ENCODE results near the gene ARHGAP19. TPM values are rescaled to one million over a fixed set of nuclear protein-coding genes. Genes with fewer than 3 reads are reported as not detected.

Gene ARHGAP19
- polyA plus RNA-seq, 3 donors = 8.3 to 10.6 (median 10.2) TPM

DNA sequence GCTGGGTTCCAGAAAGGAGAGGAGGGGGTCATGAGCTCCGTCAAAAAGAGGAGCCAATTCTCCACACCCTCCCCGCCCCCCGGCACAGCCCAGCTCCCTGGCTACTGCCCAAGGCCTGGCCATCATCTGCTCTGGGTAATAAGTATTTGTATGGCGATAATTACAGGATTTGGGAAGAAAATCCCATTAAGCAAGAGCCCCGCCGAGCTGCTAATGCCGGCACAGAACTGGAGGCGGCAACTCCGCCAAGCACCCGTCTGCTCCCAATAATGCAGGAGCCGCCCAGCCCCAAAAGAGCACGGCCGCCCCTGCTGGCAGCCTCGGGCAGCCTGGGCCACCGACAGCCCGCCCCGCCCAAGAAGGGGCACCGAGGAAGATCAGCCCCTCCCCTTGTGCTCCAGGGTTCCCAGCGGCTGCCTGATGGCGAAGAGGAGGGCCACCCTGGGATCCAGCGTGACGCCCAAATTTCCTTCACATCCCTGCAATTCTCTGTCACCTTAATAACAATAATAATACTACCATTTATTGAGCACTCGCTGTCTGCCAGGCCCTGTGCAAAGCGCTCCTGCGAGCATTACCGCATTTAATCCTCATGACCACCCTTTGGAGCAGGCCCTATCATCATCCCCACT, 112.6 kb downstream of the ARHGAP19 start:
- TF ChIP-seq, protein P1, sequence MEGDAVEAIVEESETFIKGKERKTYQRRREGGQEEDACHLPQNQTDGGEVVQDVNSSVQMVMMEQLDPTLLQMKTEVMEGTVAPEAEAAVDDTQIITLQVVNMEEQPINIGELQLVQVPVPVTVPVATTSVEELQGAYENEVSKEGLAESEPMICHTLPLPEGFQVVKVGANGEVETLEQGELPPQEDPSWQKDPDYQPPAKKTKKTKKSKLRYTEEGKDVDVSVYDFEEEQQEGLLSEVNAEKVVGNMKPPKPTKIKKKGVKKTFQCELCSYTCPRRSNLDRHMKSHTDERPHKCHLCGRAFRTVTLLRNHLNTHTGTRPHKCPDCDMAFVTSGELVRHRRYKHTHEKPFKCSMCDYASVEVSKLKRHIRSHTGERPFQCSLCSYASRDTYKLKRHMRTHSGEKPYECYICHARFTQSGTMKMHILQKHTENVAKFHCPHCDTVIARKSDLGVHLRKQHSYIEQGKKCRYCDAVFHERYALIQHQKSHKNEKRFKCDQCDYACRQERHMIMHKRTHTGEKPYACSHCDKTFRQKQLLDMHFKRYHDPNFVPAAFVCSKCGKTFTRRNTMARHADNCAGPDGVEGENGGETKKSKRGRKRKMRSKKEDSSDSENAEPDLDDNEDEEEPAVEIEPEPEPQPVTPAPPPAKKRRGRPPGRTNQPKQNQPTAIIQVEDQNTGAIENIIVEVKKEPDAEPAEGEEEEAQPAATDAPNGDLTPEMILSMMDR (IDR thresholded peaks at IDR 0.05) = no peak
- Mint-ChIP-seq H3K9me3 (peaks cover 0 to 6% (median 0%) of the 10 kb centered on the region in 7 donors), H3K27me3 (ENCODE audit: low read depth in 3 of 3) (peaks cover 29 to 46% (median 43%) of the 10 kb centered on the region in 3 donors), H3K4me3 (peak overlapping the region in 1 of 2 donors; percentile 60), H3K4me1 (no peaks in the 10 kb centered on the region), H3K36me3 (peaks cover 0 to 3% of the 10 kb centered on the region in 2 donors), H3K27ac (no peak overlapping the region)
- Histone ChIP-seq H3K4me3 (replicated peaks in 1 of 3; ENCODE audit: low read depth in 2 of 3, low read length in 3 of 3) (no peak overlapping the region), H2AFZ (ENCODE audit: insufficient read depth, low read depth, low read length, poor library complexity, severe bottlenecking) (no peak overlapping the region), H3K4me1 (ENCODE audit: control insufficient read depth in 1 of 2, insufficient read depth in 2 of 2, low read length in 2 of 2) (no peaks in the 10 kb centered on the region), H3K27me3 (ENCODE audit: control insufficient read depth in 2 of 2, insufficient read depth in 2 of 2, low read length in 2 of 2) (peaks cover 9 to 41% of the 10 kb centered on the region in 2 donors), H3K9ac (ENCODE audit: insufficient read depth, low read length, poor library complexity, severe bottlenecking) (no peak overlapping the region), H3K79me2 (ENCODE audit: insufficient read depth, low read length) (no peaks in the 10 kb centered on the region), H3K4me2 (replicated peaks; ENCODE audit: extremely low read depth, low read length, poor library complexity, severe bottlenecking) (no peak overlapping the region), H3K9me3 (replicated peaks in 1 of 2; ENCODE audit: control insufficient read depth in 1 of 2, insufficient read depth in 1 of 2, low read length in 2 of 2) (peaks cover 0 to 6% of the 10 kb centered on the region in 2 donors), H3K27ac (ENCODE audit: low read depth in 1 of 2, low read length in 2 of 2) (no peak overlapping the region), H4K20me1 (ENCODE audit: insufficient read depth, low read length) (no peaks in the 10 kb centered on the region), H3K36me3 (replicated peaks in 1 of 2; ENCODE audit: control insufficient read depth in 1 of 2, insufficient read depth in 2 of 2, low read length in 2 of 2) (no peaks in the 10 kb centered on the region)
- intact Hi-C loops (cut with micrococcal nuclease) = no loop called here
- WGBS (ENCODE audit: insufficient coverage) = 34% methylated on average over 18 of the region's 26 CpGs
- no peak for DNase-seq

DNA sequence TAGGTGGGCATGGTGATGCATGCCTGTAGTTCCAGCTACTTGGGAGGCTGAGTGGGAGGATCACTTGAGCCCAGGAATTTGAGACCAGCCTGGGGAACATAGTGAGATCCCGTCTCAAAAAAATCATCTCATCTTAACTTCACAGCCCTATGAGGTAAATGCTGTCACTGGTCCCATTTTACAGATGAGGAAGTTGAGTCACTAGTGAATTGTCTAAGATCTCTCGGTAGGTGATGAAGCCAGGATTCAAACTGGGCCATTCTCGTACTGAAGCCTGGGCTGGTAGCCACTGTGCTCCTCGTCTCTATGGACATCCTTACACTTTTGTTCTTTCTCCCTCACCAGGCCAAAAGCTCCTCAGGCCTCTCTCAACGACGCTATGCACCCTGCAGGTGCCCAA, 113.1 kb downstream of the ARHGAP19 start:
- Mint-ChIP-seq H3K27me3 (ENCODE audit: low read depth in 3 of 3) (peaks cover 24 to 41% (median 40%) of the 10 kb centered on the region in 3 donors), H3K9me3 (peaks cover 0 to 2% (median 0%) of the 10 kb centered on the region in 7 donors), H3K36me3 (no peaks in the 10 kb centered on the region), H3K4me1 (no peaks in the 10 kb centered on the region), H3K4me3 (peak overlapping the region in 1 of 2 donors; percentile 17), H3K27ac (no peak overlapping the region)
- no peak overlapping the region for H3K4me3 ChIP-seq (replicated peaks in 1 of 3; ENCODE audit: low read depth in 2 of 3, low read length in 3 of 3)
- no peak overlapping the region for H3K9ac ChIP-seq (ENCODE audit: insufficient read depth, low read length, poor library complexity, severe bottlenecking)
- no peaks in the 10 kb centered on the region for H3K79me2 ChIP-seq (ENCODE audit: insufficient read depth, low read length)
- intact Hi-C loops (cut with micrococcal nuclease) = no loop called here
- no peak overlapping the region for H2AFZ ChIP-seq (ENCODE audit: insufficient read depth, low read depth, low read length, poor library complexity, severe bottlenecking)
- H4K20me1 ChIP-seq (ENCODE audit: insufficient read depth, low read length) = no peaks in the 10 kb centered on the region
- no peaks in the 10 kb centered on the region for H3K36me3 ChIP-seq (replicated peaks in 1 of 2; ENCODE audit: control insufficient read depth in 1 of 2, insufficient read depth in 2 of 2, low read length in 2 of 2)
- H3K27ac ChIP-seq (ENCODE audit: low read depth in 1 of 2, low read length in 2 of 2) = no peak overlapping the region
- TF ChIP-seq, protein P1 (IDR thresholded peaks at IDR 0.05) = no peak
- H3K4me2 ChIP-seq (replicated peaks; ENCODE audit: extremely low read depth, low read length, poor library complexity, severe bottlenecking) = no peak overlapping the region
- WGBS (ENCODE audit: insufficient coverage) = 59% methylated on average over 3 of the region's 6 CpGs
- H3K4me1 ChIP-seq (ENCODE audit: control insufficient read depth in 1 of 2, insufficient read depth in 2 of 2, low read length in 2 of 2) = no peaks in the 10 kb centered on the region
- peaks cover 5 to 36% of the 10 kb centered on the region in 2 donors for H3K27me3 ChIP-seq (ENCODE audit: control insufficient read depth in 2 of 2, insufficient read depth in 2 of 2, low read length in 2 of 2)
- no peak for DNase-seq
- peaks cover 0 to under 1% of the 10 kb centered on the region in 2 donors for H3K9me3 ChIP-seq (replicated peaks in 1 of 2; ENCODE audit: control insufficient read depth in 1 of 2, insufficient read depth in 1 of 2, low read length in 2 of 2)
